GM12878 (cell line): ENCODE results near the gene TMEM182. TPM values are rescaled to one million over a fixed set of nuclear protein-coding genes. Genes with fewer than 3 reads are reported as not detected.
A peak's percentile ranks its signal among the peaks of the same experiment; 100 is the strongest.

Experiments used
- ATAC-seq: fragments of 200-7000 bp; cut with Tn5 transposase; 3 replicates; pipeline ENCODE4 v1.9.1; 2020; ENCODE audit warnings: mild to moderate bottlenecking, moderate library complexity
- BruUV-seq: library from RNA; stranded (reverse); fragments of 400-500 nt; replicated peaks from 2 replicates; lab custom pipeline; 2021; lab: Mats Ljungman, UMichigan
- CTCF ChIA-PET: fragments of 300-600 bp; sonication (Branson Sonifier 250); formaldehyde crosslinking; extraction: SDS; loops from one replicate; lab custom pipeline; 2021; ENCODE audit warnings: inconsistent platforms; lab: Yijun Ruan, JAX
- POLR2A ChIA-PET: fragments of 350-600 bp; formaldehyde crosslinking; extraction: SDS; loops from one replicate; lab custom pipeline; 2021; ENCODE audit warnings: inconsistent platforms; lab: Charles Lee
- RAD21 ChIA-PET: fragments of 300-600 bp; sonication (Branson Sonifier 250); formaldehyde crosslinking; loops from one replicate; lab custom pipeline; 2023; ENCODE audit warnings: antibody characterized with exemption; ENCODE audit not compliant: unreplicated experiment; lab: Charles Lee
- SMC1A ChIA-PET: fragments of 300-600 bp; sonication (Branson Sonifier 250); formaldehyde crosslinking; loops from one replicate; lab custom pipeline; 2023; ENCODE audit not compliant: unreplicated experiment, uncharacterized antibody; lab: Charles Lee
- DNase-seq: peaks from one replicate; pipeline ENCODE4 v3.0.0-alpha.2; 2011; ENCODE audit warnings: low read depth, low spot score
- FAIRE-seq: peaks from 3 replicates; lab custom pipeline; 2011; peaks lifted over from hg19 to GRCh38; lab: Jason Lieb, UNC
- H2AFZ ChIP-seq: 2 replicates; pipeline ENCODE4 v1.6.0; 2011; ENCODE audit warnings: low read depth, low read length, control low read depth; ENCODE audit not compliant: control insufficient read depth
- H3K27ac ChIP-seq: 2 replicates; pipeline ENCODE4 v1.5.1; 2011; ENCODE audit warnings: control low read depth; ENCODE audit not compliant: control insufficient read depth, insufficient read depth
- H3K27me3 ChIP-seq, 2 experiments: replicated peaks in 1 of 2; 2 replicates each; pipeline versions ENCODE4 v1.6.0 to v1.6.1; 2011; ENCODE audit warnings: low read length in 1 of 2; ENCODE audit not compliant: control insufficient read depth in 2 of 2, insufficient read depth in 2 of 2
- H3K36me3 ChIP-seq, 2 experiments: 2 replicates each; pipeline ENCODE4 v1.5.1; 2011; ENCODE audit warnings: low read length in 1 of 2; ENCODE audit not compliant: control insufficient read depth in 2 of 2, insufficient read depth in 2 of 2
- H3K4me1 ChIP-seq: 2 replicates; pipeline ENCODE4 v1.6.1; 2011; ENCODE audit warnings: mild to moderate bottlenecking, low read length, moderate library complexity, mixed read lengths; ENCODE audit not compliant: control insufficient read depth, insufficient read depth
- H3K4me2 ChIP-seq: 2 replicates; pipeline ENCODE4 v1.6.0; 2011; ENCODE audit warnings: control low read depth; ENCODE audit not compliant: control insufficient read depth, insufficient read depth
- H3K4me3 ChIP-seq: fragments of 200-600 bp; sonication (generic); 2 replicates; pipeline ENCODE4 v1.5.1; 2016
- H3K79me2 ChIP-seq: 2 replicates; pipeline ENCODE4 v1.6.0; 2011; ENCODE audit warnings: low read length; ENCODE audit not compliant: control insufficient read depth, insufficient read depth
- H3K9ac ChIP-seq: 2 replicates; pipeline ENCODE4 v1.8.0; 2011; ENCODE audit warnings: low read length, control low read depth, mixed read lengths; ENCODE audit not compliant: control insufficient read depth, insufficient read depth
- H3K9me3 ChIP-seq: replicated peaks from 3 replicates; pipeline ENCODE4 v1.5.1; 2011; ENCODE audit warnings: mild to moderate bottlenecking, low read length; ENCODE audit not compliant: control insufficient read depth, insufficient read depth
- H4K20me1 ChIP-seq: 2 replicates; pipeline ENCODE4 v1.6.0; 2011; ENCODE audit not compliant: control insufficient read depth, insufficient read depth
- HCFC1 ChIP-seq: fragments of 150-350 bp; IDR thresholded peaks from 2 replicates; pipeline ENCODE4 v1.6.1; 2014; ENCODE audit warnings: low read length
- JUND ChIP-seq: IDR thresholded peaks from 2 replicates; pipeline ENCODE4 v1.6.1; 2012; ENCODE audit warnings: low read depth, mild to moderate bottlenecking, low read length, improper control_type of control experiment, moderate library complexity
- WGBS: methylation state at CpG from one replicate; pipeline ENCODE4 v1.1.6; 2016; ENCODE audit warnings: low lambda C conversion rate; ENCODE audit not compliant: insufficient replicate concordance, insufficient coverage; ENCODE audit errors: missing lambda C conversion rate; 5-methylcytosine and 5-hydroxymethylcytosine counted together
- in situ Hi-C: fragments of 300-500 bp; cut with MboI; formaldehyde crosslinking; loops from 9 replicates; pipeline ENCODE4 v1.14.3; 2018; ENCODE audit warnings: mixed read lengths
- intact Hi-C: fragments of 100-400 bp; cut with micrococcal nuclease; formaldehyde crosslinking; loops from one replicate; pipeline ENCODE4 v1.14.2; 2022; ENCODE audit not compliant: unreplicated experiment
- polyA plus RNA-seq, 11 experiments: library from polyadenylated mRNA; depleted of rRNA in 4 of 11; unstranded in 6 of 11; stranded (reverse) in 5 of 11; fragments of >200 nt; fragmentation: Nextera tagmentation in 4 of 11; fragmentation: Illumina TruSeq in 1 of 11; extraction: Ambion mirVana in 4 of 11; extraction: Trizol in 1 of 11; gene quantifications; 1 replicate in 1 of 11; 2 replicates in 10 of 11; pipeline versions ENCODE4 v1.2.1 to v1.2.3, GENCODE V29; 2011 to 2016; ENCODE audit warnings: inconsistent platforms in 2 of 11, missing spikeins in 2 of 11, low read depth in 1 of 11
- total RNA-seq, 4 experiments: library from RNA; depleted of rRNA in 3 of 4; stranded (reverse); fragments of >200 nt in 3 of 4; fragmentation: Illumina TruSeq in 1 of 4; extraction: Trizol in 1 of 4; gene quantifications; 2 replicates each; pipeline versions ENCODE4 v1.2.1 to v1.2.3, GENCODE V29; 2013 to 2021
- TF ChIP-seq, protein P1 (sequence below): IDR thresholded peaks from 2 replicates; pipeline ENCODE4 v1.6.1; 2012; ENCODE audit warnings: mild to moderate bottlenecking, low read depth, low read length
- TF ChIP-seq, protein P2 (sequence below): fragments of 450-650 bp; IDR thresholded peaks from 2 replicates; pipeline ENCODE4 v1.6.1; 2016; ENCODE audit warnings: mild to moderate bottlenecking

TMEM182 gene
- total and polyA plus RNA-seq, 10 of the 15 experiments (the other 5 are each of a cell fraction or from before 2014, with no cell fraction given), result 1.8 to 5.4 (median 3.1) TPM

DNA sequence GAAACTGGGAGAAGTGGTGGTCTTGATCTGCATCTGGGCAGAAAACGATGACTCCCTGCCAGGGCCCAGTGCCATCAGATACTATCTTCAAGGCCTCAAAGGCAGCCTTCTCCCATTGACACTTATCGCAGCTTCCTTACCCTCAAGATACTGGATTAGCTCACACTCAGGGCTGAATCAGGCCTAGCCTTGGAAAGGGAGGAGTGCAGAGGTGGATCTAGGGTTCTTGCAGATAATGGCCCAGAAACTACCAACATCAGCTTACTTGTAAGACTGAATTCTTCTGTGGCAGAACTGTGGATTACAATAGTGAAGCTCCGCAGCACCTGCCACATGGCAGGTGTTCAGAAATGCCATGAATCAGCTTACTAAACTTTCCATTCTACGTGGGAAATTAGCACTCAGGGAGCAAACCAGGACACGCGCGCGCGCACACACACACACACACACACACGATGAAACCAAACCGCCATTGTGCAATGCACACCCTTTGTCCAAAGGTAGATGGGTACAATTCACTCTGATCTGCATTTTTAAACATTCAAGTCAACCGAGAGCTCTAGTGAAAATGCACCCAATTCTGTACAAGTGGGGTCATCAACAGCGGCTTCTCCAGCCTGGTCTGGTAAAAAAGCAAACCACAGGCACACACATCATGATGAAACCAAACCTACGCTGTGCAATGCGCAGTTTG, 26.3 kb upstream of the TMEM182 start:
- H2AFZ ChIP-seq, result no peak overlapping the region
- peaks cover 0 to 2% of the 10 kb centered on the region in 2 experiments; a peak in 1 of 4 replicates for H3K36me3 ChIP-seq
- ATAC-seq (no peak), DNase-seq (no peak), FAIRE-seq (no peak)
- peak overlapping the region; percentile 77; the same call in 1 of the 2 replicates for H3K9ac ChIP-seq
- no TSS peak for BruUV-seq
- no peaks in the 10 kb centered on the region for H3K27me3 ChIP-seq
- peak overlapping the region; percentile 99 for H3K4me2 ChIP-seq
- SMC1A ChIA-PET, result interaction anchor here (1.5 to 4.3 kb wide), 5 partner anchors 10 to 28 kb away, joined by 3 to 14 read pairs (median 4); no protein-coding TSS in a partner anchor
- H3K27ac ChIP-seq, result no peak overlapping the region
- 69% methylated on average over 15 of the region's 15 CpGs for WGBS
- no peaks in the 10 kb centered on the region for H3K9me3 ChIP-seq
- POLR2A ChIA-PET, result interaction anchor here (0.6 to 1.5 kb wide), 2 partner anchors 26 to 102 kb away, joined by 3 to 4 read pairs; partner anchors contain the start of gene TMEM182
- TF ChIP-seq HCFC1 (no peak), JUND (no peak)
- TF ChIP-seq, protein P1, sequence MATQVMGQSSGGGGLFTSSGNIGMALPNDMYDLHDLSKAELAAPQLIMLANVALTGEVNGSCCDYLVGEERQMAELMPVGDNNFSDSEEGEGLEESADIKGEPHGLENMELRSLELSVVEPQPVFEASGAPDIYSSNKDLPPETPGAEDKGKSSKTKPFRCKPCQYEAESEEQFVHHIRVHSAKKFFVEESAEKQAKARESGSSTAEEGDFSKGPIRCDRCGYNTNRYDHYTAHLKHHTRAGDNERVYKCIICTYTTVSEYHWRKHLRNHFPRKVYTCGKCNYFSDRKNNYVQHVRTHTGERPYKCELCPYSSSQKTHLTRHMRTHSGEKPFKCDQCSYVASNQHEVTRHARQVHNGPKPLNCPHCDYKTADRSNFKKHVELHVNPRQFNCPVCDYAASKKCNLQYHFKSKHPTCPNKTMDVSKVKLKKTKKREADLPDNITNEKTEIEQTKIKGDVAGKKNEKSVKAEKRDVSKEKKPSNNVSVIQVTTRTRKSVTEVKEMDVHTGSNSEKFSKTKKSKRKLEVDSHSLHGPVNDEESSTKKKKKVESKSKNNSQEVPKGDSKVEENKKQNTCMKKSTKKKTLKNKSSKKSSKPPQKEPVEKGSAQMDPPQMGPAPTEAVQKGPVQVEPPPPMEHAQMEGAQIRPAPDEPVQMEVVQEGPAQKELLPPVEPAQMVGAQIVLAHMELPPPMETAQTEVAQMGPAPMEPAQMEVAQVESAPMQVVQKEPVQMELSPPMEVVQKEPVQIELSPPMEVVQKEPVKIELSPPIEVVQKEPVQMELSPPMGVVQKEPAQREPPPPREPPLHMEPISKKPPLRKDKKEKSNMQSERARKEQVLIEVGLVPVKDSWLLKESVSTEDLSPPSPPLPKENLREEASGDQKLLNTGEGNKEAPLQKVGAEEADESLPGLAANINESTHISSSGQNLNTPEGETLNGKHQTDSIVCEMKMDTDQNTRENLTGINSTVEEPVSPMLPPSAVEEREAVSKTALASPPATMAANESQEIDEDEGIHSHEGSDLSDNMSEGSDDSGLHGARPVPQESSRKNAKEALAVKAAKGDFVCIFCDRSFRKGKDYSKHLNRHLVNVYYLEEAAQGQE, result no peak
- TF ChIP-seq, protein P2, sequence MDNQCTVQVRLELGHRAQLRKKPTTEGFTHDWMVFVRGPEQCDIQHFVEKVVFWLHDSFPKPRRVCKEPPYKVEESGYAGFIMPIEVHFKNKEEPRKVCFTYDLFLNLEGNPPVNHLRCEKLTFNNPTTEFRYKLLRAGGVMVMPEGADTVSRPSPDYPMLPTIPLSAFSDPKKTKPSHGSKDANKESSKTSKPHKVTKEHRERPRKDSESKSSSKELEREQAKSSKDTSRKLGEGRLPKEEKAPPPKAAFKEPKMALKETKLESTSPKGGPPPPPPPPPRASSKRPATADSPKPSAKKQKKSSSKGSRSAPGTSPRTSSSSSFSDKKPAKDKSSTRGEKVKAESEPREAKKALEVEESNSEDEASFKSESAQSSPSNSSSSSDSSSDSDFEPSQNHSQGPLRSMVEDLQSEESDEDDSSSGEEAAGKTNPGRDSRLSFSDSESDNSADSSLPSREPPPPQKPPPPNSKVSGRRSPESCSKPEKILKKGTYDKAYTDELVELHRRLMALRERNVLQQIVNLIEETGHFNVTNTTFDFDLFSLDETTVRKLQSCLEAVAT, result 0 out of 2 replicates have a peak, but pooled peaks have one; percentile 65
- peaks cover 14% of the 10 kb centered on the region for H3K4me1 ChIP-seq
- intact Hi-C loops, result no loop called here
- peak overlapping the region; percentile 97 for H3K4me3 ChIP-seq
- in situ Hi-C loops, result no loop called here
- H3K79me2 ChIP-seq, result peaks cover 10% of the 10 kb centered on the region
- CTCF ChIA-PET, result interaction anchor here (0.8 to 8.8 kb wide), 6 partner anchors 8 to 263 kb away, joined by 3 to 130 read pairs (median 4); partner anchors contain the start of gene SLC9A4
- H4K20me1 ChIP-seq, result no peaks in the 10 kb centered on the region
- RAD21 ChIA-PET, result interaction anchor here (0.6 kb wide), 1 partner anchor 264 kb away, joined by 3 read pairs; no protein-coding TSS in a partner anchor
